Activated CD8-positive, alpha-beta memory T cell treated with anti-CD3 and anti-CD28 coated beads, Interleukin-2, amount 50 U/mL, for 48 hours (primary cell): ENCODE data around the gene TMEM143.

Experiments used
- DNase-seq: peaks from one replicate; pipeline ENCODE4 v3.0.0-alpha.2; 2020

TMEM143 gene

DNA sequence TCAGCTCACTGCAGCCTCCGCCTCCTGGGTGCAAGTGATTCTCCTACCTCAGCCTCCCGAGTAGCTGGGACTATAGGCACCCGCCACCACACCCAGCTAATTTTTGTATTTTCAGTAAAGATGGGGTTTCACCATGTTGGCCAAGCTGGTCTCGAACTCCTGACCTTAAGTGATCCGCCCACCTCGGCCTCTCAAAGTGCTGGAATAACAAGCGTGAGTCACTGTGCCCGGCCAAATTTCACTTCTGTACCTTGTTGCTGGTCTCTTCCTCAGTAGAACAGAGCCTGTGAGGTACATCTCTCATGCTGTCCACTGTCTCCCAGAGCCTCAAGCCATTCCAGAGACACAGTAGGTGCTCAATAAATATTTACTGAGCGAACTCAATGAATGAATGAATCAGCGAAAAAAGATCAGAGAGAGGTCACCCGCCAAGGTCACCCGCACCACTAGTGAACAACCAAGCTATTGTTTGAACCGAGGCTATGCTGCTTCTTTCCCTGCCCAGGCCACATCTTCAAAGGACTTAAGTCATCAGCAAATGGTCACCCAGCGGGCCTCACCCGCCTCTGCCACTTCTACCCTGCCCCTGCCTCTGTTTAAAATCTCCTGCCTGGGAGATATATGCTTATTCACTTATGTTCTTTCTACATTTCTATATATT is 9.3 kb downstream of the TMEM143 start:
- DNase-seq: no peak

DNA sequence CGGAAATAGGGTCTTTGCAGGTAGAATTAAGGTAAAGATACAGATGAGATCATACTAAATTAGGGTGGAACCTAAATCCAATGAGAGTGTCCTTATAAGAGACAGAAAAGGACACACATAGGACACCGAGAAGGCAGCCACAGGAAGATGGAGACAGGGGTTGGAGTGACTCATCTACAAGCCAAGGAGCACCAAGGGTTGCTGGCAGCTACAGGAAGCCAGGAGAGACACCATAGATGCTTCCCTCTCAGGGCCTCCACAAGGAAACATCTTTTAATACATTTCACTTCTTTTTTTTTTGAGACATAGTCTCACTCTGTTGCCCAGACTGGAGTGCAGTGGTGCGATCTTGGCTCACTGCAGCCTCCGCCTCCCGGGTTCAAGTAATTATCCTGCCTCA is 10.1 kb downstream of the TMEM143 start:
- DNase-seq: no peak

DNA sequence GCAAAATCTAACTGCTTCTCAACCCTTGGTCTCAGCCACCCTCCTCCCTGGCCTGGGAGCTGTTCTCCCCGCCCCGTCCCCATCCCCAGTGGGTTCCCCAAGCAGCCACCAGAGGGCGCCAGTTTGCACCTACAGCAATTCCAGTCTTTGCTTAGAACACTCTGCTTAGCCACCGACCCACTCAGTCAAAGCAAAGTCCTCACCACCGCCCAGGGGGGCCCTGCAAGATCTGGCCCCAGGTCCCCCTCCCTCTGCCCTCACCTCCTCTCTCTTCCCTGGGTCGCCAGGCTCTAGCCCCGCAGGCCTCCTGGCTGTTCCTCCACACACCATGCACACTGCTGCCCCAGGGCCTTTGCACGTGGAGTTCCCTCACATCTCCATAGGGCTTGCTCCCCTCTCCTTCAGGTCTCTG is 12.4 kb downstream of the TMEM143 start:
- DNase-seq: peak; percentile 97

DNA sequence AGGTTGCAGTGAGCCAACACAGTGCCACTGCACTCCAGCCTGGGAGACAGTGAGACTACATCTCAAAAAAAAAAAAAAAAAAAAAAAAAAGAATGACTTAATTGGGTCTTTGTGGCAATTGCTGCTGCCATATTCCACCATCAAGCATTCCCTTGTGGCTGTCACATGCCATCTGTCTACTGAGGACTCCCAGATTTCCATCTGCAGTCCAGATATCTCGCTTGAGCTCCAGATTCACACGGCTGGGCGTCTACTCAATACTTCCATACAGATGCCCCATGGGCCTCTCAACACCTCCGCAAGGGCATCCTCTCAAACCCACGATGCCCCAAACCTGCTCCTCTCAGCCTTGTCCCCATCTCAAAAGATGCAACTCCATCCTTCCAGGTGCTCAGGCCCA is 12.9 kb downstream of the TMEM143 start:
- DNase-seq: no peak

DNA sequence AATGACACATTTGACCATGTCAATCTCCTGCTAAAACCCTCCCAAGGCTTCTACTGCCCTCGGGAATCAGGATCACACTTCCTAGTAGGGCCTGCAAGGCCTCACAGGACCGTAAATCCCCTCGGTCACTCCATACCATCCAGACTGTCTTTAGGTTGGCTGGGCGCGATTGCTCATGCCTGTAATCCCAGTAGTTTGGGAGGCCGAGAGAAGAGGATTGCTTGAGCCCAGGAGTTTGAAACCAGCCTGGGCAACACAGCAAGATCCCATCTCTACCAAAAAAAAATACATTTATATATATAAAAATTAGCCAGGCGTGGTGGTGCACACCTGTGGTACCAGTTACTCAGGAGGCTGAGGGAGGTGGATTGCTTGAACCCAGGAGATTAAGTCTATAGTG is 15.0 kb downstream of the TMEM143 start:
- no peak for DNase-seq

DNA sequence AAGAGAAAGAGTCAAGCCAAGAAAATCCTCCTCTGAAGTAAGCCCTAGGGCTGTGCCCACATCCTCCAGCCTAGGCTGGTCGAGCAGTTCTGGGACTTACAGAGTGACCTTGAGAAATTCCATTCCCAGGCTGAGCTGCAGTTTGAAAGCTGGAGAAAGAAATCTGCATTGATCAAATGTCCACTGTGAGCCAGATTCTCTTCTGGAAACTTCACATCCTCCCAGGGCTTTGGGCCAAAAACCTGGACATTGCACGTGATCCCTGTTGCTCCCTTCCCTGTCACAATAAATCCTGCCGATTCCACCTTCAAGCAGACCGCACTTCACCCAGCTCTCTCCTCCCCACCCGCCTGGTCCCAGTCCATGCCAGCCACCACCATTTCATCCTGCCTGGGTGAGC is 15.7 kb downstream of the TMEM143 start:
- no peak for DNase-seq

DNA sequence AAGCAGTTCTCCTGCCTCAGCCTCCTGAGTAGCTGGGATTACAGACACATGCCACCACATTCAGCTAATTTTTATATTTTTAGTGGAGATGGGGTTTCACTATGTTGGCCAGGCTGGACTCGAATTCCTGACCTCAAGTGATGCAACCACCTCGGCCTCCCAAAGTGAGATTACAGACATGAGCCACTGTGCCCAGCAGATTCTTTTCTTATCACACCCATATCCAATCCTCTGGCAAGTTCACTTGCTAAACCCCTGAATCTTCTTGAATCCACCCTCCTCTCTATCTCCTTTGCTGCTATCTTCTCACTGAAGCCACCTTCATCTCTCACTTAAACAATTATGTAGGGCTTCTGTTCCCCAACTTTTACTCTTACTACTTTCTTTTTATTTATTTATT is 17.5 kb downstream of the TMEM143 start:
- DNase-seq: no peak

DNA sequence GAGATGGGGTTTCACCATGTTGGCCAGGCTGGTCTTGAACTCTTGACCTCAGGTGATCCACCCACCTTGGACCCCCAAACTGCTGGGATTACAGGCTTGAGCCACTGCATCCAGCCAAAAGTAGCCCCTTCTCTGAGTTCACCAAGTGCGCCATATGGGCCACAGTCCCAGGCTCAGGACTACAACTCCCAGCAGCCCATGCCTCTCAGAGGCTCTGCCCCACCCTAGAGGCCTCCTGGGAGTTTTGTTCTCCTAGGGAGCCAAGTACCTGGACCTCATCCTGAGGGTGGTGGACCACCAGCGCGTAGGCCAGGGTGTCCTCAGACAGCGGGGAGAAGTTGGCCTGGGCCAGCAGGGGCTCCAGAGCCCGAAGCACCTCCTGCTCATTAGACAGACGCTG is 18.8 kb downstream of the TMEM143 start:
- no peak for DNase-seq

DNA sequence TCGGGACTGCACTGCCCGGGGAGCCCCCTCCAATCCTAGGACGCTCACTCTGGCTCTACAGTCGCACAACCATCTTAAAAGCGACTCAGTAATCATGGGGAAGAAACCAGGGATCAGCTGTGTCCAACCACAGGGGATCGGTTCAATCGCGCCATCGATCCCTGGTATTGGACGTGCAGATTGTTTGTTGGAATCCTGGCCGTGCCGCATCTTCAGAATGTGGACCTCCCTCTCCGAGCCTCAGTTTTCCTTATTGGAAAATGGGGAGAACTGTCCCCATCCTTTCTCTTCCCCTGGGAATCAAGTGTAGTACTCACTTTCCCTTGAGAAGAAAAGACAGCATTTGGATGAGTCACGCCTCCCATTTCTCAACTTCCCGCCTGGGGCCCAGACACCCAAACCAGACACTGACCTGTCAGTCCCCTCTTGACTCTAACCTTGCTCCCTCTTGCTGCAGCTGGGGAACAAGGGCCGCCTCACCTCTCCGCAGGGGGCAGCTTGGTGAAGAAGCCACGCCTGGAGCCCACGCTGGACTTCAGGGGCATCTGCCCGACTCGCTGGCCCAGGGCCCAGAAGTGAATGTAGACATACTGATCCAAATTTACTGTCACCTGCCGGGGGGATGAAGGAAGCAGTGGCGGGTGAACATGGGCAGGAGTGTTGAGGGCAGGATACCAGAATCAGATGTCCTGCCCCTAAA is 20.7 kb downstream of the TMEM143 start:
- no peak for DNase-seq

DNA sequence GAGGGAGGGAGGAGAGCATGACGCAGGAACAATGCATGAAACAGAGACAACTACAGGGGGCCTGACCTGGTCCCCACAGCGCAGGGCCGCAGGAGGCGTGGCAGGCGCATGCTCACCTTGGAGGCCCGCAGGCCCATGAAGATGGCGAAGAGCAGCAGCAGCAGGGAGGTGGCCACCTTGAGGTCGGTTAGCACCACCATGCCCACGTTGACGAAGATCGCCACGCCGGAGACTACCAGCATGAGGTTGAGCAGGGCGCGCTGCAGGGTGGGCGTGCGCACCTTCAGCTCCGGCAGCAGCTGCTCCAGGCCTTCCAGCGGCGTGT is 21.4 kb downstream of the TMEM143 start:
- no peak for DNase-seq

DNA sequence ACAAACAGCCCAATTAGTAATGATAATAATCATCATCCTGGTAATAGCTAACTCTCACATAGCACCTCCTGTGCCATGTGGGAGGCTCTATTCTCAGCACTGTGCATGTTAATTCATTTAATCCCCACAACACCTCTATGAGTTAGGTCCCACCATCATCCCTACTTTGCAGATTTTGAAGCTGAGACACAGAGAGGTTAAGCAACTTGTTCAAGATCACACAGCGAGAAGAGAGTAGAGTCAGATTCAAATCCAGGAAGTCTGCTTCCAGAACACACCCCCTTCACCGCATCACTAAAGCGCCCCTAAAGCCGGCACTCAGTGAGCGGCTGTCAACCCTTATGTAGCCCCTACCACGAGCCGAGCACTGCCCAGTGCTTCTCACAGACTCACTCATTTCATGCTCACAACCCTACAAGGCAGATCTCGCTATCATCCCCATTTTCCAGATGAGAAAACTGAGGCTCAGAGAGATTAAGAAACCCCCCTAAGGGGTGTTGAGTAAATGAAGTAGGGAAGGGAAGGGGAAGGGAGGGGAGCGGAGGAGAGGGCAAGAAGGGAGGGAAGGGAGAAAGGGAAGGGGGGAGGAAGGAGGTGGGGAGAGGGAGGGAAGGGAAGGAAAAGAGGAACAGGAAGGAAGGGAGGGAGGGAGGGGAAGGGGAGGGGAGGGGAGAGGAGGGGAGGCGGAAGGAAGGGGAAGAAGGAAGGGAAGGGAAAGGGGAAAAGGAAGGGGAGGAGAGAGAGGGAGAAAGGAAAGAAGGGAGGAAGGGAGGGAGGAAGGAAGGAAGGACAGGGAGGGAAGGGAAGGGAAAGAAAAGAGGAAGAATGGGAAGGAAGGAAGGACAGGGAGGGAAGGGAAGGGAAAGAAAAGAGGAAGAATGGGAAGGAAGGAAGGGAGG is 22.0 kb downstream of the TMEM143 start:
- DNase-seq: no peak

DNA sequence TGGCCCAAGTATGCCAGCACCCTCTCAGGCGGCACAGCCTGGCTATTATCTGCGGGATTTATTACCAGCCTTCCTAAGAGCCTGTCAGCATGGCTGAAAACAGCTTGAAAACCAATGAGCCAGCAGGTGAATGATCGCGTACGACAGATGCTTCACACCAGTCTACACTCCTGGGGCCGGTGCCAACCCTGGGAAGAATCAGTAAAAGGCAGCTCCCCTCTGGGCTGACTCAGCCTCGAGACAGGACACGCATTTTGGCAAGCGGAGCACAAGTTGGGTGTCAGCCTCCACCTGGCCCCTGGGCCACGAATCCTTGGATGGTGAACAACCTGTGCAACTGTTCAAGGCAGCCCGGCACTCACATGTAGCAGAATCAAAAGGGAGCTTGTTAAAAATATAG is 22.7 kb downstream of the TMEM143 start:
- DNase-seq: no peak

DNA sequence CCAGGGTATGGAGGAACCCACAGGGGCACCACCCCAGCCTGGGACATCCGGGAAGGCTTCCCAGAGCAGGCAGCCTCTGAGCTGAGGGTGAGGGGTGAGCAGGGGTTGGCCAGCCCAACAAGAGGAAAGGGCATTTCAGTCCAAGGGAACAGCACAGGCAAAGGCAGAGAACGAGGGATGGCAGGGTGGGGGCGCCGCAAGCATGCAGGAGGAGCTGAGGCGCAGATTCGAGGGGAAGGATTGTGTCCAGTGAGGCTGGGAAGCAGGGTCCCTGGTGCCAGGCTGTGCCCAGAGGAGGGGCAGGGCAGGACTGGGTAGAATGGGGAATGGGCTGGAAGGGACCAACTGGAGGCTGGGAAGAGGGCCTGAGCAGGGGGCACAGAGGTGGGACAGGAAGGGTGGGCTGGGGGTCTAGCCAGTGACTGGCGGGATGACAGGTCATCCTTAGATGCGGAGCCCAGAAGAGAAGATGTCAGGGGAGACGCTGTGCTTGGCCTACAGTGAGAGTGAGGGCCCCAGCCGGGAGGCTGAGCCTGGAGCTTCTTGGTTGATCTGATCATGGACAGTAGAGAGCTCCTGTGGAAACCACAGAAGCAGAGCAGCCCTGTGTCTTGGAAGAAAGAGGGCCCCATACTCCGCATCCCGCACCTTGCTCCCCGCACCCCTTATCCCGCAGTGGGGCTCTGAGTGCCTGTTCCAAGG is 24.8 kb downstream of the TMEM143 start:
- no peak for DNase-seq

DNA sequence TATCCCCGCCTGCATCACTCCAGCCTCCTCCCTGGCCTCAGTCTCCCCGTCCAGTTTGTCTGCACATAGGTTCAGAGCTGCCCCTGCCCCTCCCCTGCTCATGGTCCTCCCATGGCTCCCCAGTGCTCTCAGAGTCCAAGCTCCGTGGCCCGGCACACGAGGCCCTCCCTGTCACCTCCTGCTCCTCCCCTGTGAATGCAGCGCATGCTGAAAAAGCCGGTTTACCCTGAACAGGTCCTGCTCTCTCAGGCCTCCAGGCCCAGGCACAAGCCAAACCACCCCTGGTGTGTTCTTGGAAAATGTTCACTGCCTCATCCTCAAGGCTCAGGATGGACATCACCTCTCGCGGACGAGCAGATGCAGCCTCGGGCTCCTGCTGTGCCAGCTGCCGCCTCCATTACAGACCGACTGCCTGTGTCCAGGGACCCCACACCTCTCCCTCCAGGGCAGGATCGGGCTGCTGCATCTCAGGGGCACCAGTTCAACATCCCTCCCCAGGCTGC is 25.4 kb downstream of the TMEM143 start:
- DNase-seq: no peak

DNA sequence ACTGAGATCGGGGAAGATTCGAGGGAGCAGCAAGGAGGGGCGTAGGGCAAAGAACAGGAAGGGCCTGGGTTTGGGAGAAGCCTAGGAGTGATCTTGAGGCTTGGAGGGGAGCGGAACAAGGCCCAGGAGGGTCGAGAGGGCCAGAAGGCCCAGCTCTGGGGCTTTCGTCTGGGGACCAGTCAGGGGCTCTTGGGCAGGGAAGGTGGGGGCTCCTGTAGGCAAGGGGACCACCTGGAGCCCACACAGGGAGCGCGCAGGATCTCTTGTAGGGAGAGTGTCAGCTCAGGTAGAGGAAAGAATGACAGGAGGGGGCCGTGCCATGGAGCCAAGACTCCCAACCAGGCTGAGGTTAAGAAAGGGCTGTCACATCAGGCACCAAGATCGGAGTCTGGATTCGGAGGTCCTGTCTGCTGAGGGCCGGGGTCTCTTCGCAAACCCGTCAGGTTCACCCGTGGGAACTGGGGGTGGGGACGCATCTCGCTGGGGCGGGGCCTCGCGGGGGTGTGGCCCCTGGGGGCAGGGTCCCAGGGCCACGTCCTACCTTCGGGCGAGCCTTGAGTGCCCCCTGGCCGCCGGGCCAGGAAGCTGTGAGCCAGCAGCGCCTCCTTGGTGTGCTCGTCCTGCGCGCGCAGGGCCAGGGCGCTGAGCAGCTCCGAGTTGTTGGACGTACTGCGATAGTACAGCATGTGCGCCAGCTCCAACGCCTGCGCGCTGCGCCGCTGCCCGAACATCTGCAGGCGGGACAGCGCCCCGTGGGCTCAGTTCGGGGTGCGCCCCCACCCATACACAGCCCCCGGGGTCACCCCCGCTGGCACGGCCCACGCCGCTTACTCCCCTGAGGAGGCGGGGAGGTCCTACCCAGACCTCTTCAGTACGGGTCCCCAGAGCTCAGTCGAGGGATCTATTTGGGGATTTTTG is 30.0 kb downstream of the TMEM143 start:
- DNase-seq: peak; percentile 92

DNA sequence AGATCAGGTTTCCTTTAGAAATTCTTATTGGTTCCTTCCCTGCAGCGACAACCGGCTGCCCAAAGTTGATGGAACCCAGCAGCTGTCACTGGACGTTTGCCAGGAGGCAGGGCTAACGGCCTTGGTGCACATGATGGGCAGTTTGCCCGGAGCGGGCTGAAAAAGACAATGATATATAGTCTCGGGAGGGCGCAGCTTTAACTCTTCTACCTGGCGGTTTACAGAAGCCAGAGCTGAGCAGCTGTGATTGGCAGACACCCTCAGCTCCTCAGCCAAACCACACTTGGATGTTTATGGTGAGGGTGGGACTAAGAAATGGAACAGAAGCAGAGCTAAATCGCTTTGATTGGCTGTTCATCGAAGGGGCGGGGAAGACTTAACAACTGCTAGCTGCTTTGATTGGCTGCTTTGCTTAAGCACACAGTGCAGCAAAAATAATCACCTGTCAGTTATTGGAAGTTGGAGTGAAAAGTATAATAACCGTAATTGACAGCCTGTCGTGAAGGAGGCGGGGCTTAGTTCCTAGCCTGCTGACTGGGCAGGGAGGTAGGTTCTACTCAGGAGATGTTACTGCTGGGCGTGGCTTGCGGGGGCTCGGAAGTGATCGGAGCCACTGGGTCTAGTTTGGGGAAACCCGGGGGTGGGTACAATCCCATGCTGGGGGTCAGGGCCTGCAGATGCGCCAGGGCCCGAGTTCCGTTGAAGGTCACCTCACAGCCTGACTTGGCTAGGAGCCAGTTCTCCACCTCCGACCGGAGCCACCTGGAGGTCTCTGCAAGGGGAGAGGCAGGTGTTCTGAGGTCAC is 30.9 kb downstream of the TMEM143 start:
- DNase-seq: peak; percentile 91

DNA sequence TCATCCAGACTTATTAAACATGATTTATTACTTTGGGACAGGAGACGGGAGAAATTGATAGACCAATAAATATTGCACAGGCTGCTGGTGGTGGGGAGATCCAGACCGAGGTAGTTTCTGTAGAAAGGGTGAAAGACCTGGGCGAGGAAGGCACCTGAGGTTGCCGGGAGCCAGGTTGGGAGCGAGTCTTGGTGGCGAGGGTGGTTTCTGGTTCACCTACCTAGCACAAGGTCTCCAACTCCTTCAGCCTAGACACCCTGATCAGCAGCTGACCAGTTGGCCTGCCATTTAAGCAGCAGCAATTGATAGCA is 31.4 kb downstream of the TMEM143 start:
- DNase-seq: no peak

DNA sequence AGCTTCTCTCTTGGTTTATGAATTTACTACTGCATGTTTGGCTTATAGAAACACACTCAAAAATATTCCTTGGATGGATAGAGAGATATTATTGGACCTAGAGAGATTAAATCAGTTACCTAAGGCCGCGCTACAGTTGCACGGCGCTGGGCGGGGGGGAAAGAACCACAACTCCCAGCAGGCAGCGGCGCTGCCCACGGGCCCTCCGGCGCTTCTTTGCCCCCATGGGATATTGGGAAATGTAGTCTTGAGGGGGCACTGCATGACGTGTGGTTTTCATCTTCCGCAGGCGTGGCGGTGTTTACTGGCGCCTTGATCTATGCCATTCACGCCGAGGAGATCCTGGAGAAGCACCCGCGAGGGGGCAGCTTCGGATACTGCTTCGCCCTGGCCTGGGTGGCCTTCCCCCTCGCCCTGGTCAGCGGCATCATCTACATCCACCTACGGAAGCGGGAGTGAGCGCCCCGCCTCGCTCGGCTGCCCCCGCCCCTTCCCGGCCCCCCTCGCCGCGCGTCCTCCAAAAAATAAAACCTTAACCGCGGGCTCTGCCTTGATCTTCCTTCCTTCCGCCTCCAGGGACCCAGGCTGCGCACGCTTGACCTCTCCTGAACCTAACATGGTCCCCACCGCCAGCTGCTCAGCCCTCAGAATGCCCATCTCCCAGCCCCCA is 33.6 kb downstream of the TMEM143 start:
- peak; percentile 87 for DNase-seq

DNA sequence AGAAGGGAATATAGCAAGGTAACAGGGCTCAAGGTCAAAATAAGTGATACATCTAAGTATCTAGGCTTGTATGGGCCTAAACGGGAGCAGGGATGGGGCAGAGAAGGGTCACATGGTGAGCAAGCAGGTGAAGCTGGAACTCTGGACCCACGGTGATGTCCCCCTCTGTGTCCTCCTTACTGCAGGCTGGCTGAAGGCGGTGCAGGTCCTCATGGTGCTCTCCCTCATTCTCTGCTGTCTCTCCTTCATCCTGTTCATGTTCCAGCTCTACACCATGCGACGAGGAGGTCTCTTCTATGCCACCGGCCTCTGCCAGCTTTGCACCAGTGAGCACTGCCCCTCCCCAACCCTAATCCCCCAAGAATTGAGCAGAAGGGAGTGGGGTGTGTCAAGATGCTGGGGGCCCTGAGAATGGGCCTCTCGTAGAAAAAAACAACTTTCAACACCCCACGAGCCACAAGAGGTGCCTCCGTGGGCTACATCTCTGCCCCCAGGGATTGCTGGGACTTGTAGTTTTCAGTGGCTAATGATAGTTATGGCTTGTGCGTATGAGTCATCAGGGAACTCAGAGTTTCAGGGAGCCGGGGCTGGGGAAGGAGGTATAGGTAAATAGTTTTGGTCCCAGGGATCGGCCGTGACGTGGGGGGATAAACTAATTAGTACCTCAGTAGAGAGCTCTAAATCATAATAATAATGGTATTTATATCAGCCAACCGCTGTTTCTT is 34.4 kb downstream of the TMEM143 start:
- DNase-seq: peak; percentile 69
